Pulmonary artery endothelial cell (primary cell): ENCODE measurements around the gene CYP2U1. TPM values are rescaled to one million over a fixed set of nuclear protein-coding genes. Genes with fewer than 3 reads are reported as not detected.

Source experiments
- DNase-seq: peaks from one replicate; pipeline ENCODE4 v3.0.0-alpha.2; 2011; ENCODE audit warnings: low read depth, low spot score
- total RNA-seq: library from RNA; depleted of rRNA; stranded (reverse); fragments of >200 nt; gene quantifications from 2 replicates; pipeline ENCODE4 v1.2.3, GENCODE V29; 2014

Gene CYP2U1
- total RNA-seq, 1 donor from 2014 or later = 4.9 TPM

- no peak for DNase-seq
These were observed 47.5 kb downstream of the CYP2U1 start for GRCh38 chr4:107978716-107979451.

GRCh38 chr4:107987916-107988762, 56.8 kb downstream of the CYP2U1 start:
- no peak for DNase-seq

- no peak for DNase-seq
These were observed 57.4 kb downstream of the CYP2U1 start for GRCh38 chr4:107988763-107989035.

GRCh38 chr4:107989162-107989536, 57.8 kb downstream of the CYP2U1 start:
- no peak for DNase-seq

DNA sequence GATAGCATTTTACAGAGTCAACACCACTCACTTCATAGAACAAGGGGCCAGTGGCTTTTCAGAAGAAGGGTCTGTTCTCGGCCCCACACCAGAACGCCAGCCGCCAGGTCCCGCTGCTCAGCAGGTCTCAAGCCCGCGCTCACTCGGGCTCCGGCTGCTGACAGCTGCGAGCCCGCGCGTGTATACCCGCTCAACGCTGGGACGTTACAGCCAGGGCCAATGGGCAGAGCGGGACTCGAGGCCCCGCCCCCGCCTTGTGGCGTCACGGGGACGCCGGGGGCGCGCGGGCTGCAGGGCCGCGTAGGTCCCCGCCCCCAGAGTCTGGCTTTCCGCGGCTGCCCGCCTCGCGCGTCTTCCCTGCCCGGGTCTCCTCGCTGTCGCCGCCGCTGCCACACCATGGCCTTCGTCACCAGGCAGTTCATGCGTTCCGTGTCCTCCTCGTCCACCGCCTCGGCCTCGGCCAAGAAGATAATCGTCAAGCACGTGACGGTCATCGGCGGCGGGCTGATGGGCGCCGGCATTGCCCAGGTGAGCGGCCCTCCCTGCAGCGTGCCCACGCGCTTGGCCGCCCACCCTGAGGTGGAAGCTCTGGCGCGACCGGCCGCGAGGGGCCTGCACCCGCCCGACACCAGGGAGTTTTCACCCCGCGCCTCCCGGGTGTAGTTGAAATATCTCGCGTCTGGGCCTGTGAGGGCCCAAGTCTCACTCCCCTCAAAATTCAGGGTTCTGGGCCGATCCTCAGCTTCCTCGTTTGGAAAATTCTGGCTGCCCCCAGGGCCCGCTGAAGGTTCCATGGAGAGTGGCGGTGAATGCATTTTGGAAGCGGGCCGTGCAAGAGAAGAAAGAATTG, 58.4 kb downstream of the CYP2U1 start, which contains the start of gene HADH:
Gene HADH, plus strand, starts transcription at position 353 of the 850 bp plus-strand sequence. Its CDS starts 44 bp downstream, at position 397.
- peak; percentile 68 for DNase-seq

DNA sequence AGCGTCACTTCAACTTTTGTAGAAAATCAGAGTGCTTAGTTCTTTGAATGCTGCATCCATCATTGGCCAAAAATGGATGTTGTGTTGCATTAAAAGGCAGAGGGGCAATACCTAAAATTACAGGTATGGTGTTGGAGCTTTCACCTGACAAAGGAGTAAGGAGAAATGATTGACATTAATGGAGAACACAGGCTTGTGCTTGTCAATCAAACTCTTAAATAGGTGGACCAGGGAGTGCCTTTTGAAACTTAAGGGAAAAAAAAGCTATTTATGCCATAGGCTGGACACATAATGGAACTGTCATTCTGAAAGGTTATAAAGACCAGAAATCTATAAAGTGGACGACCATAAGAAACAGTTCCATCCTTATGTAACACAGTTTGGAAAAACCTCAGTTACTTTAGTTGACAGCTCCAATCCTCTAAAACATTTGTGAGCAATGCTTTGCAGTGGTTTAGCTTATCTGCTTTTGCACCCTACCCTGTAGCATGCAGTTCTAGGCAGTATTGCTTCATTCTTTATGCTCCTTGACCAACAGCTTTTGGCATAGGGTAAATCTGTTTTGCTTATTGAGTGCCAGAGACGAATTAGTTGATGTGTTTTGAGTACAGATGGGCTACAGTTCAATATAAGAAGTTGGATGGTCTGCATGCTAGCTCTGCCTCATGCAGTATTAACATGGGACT, 60.7 kb downstream of the CYP2U1 start:
- no peak for DNase-seq

GRCh38 chr4:107993969-107994368, 62.6 kb downstream of the CYP2U1 start:
- no peak for DNase-seq

DNA sequence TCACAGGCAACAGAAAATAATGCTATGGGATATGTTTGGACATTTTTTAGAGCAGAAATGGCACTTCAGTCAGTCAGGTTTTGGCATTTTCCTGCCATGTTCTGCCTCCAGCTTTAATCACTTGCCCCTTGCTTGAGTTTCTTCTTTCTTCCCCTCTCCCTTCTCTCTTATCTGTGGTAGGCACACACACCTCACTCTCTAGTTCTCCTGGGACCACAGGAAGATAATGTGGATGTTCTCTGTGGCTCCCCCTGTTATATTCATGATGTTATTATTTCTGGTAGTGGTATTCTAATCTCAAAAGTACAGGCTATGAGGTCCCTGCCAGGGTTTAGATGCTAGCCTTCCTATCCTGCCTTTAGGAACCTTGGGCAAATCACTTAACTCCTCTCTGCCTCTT, 63.5 kb downstream of the CYP2U1 start:
- DNase-seq = no peak

DNA sequence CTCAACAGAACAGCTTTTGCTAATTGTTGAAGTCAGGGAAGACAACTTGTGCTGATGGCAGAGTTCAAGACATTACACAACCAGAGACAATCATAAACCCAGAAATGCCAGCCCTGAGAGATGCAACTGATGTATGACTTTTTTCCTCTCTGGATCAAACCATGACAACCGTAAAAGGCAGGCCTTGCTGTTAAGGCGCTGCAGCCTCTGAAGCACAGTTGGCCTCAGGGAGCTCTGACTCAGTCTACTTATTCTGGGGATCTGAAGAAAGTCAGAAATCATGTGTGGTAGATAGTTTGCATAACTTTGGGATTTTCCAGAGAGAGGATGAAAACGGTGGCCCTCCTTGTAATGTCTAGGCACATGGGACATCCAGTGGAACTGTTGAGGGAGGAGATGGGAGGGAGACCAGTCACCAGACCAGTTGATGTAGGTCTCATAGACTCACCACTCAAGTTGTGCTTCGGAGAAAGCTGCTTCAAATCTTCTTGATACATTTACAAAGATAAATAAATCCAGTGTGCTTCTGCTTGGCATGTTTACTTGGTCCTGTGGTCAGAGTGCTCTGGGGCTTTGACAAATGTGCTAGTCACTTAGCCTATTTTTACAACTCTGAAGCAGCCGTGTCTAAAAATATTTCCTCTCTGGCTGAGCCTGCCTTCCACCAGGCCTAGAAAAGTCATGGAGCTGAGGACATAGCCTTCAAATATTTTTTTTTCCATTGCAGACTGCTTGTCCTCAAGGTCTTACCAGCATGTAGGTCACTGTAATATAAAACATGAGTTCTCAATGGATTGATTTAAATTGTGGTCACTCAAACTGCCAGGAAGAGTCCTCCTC, 65.8 kb downstream of the CYP2U1 start:
- DNase-seq = no peak

- no peak for DNase-seq
These were observed 66.4 kb downstream of the CYP2U1 start for GRCh38 chr4:107997794-107998193.

- no peak for DNase-seq
These were observed 68.7 kb downstream of the CYP2U1 start for GRCh38 chr4:107999932-108000539.

GRCh38 chr4:108001540-108002135, 70.3 kb downstream of the CYP2U1 start:
- no peak for DNase-seq

Other genes with a start within 250 kb of the CYP2U1 start
- gene PAPSS1, start 211.3 kb upstream of the CYP2U1 start, total RNA-seq = 97.9 and 116 TPM in 2 replicates
- 78.6 and 121 TPM in 2 replicates for gene SGMS2, start 106.6 kb upstream of the CYP2U1 start, total RNA-seq
- gene HADH, start 58.3 kb downstream of the CYP2U1 start, total RNA-seq = 7.3 and 7.9 TPM in 2 replicates
- not detected in 2 replicates for gene LEF1, start 237.4 kb downstream of the CYP2U1 start, total RNA-seq